ENCODE results near the gene RAB11FIP5.

RAB11FIP5 gene

DNA sequence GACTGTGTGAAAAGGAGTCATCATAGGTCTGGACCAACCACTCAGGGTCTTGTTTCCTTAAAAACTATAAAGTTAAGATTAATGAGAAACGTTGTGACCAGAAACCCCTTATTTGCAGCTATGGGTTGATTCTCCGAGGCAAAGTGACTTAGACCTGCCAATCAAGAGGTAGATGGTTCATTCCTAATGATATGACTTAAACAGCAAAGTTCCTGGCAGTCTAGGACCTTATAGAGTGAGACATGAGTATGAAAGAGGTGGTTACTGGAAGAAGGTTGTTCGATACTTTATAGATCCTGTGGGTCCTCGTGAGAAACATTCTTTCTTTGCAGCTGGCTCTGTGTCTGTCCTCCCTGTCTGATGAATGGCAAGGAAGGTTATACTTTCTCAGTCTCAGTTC is 49.3 kb downstream of the RAB11FIP5 start:
- intact Hi-C loops (cut with micrococcal nuclease), result no loop called here
- peaks cover 60% of the 10 kb centered on the region for H3K36me3 Mint-ChIP-seq (ENCODE audit: low read depth)
- no peaks in the 10 kb centered on the region for H3K27me3 Mint-ChIP-seq
- H3K27ac Mint-ChIP-seq, result peak overlapping the region; percentile 67
- H3K4me3 Mint-ChIP-seq, result no peak overlapping the region
- peaks cover 61% of the 10 kb centered on the region for H3K4me1 Mint-ChIP-seq (ENCODE audit: low read depth)
- H3K9me3 Mint-ChIP-seq, result peaks cover 4% of the 10 kb centered on the region

DNA sequence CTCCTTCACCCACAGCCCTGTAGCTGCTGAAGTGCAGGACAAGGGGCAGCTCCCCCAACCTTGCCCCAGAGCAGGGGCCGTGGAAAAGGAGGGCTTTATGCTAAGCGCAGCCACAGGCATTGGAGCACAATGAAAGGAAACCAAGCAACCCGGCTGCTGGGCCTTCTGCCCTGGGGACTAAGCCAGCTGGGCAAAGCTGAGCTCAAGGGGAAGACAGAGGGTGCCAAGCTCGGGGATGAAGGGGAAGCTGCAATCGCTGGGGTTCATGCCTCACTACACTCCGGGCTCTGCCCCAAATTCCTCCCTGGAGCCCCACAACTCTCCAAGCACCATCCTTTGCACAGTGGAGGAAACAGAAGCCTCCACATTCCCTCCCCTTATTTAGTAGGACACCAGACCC is 53.6 kb downstream of the RAB11FIP5 start:
- Mint-ChIP-seq H3K36me3 (ENCODE audit: low read depth) (peaks cover 68% of the 10 kb centered on the region), H3K27me3 (no peaks in the 10 kb centered on the region), H3K9me3 (peaks cover 20% of the 10 kb centered on the region), H3K4me1 (ENCODE audit: low read depth) (peaks cover 22% of the 10 kb centered on the region), H3K4me3 (no peak overlapping the region), H3K27ac (no peak overlapping the region)
- intact Hi-C loops (cut with micrococcal nuclease), result no loop called here

DNA sequence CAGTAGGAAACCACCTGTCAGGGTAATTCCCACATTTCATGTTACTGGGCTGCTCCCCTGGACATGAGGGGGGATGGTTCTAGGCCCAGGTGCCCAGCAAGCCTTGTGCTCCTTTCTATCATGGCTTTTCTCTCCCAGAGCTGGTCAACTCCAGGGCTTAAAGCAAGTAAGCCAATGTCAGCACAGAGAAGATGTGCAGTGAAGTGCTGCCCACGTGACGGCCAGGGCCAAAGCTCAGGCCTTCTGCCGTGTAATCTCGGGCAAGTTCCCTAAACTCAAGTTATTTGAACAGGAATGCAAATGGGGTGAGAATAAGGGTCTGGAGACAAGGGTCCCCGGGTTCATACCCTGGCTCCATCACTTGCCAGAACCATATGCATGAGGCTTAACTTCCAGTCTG is 57.8 kb downstream of the RAB11FIP5 start:
- H3K4me1 Mint-ChIP-seq (ENCODE audit: low read depth), result peaks cover 14% of the 10 kb centered on the region
- H3K27me3 Mint-ChIP-seq, result no peaks in the 10 kb centered on the region
- intact Hi-C loops (cut with micrococcal nuclease), result no loop called here
- H3K36me3 Mint-ChIP-seq (ENCODE audit: low read depth), result peaks cover 84% of the 10 kb centered on the region
- H3K4me3 Mint-ChIP-seq, result no peak overlapping the region
- H3K9me3 Mint-ChIP-seq, result peaks cover 20% of the 10 kb centered on the region
- H3K27ac Mint-ChIP-seq, result no peak overlapping the region

DNA sequence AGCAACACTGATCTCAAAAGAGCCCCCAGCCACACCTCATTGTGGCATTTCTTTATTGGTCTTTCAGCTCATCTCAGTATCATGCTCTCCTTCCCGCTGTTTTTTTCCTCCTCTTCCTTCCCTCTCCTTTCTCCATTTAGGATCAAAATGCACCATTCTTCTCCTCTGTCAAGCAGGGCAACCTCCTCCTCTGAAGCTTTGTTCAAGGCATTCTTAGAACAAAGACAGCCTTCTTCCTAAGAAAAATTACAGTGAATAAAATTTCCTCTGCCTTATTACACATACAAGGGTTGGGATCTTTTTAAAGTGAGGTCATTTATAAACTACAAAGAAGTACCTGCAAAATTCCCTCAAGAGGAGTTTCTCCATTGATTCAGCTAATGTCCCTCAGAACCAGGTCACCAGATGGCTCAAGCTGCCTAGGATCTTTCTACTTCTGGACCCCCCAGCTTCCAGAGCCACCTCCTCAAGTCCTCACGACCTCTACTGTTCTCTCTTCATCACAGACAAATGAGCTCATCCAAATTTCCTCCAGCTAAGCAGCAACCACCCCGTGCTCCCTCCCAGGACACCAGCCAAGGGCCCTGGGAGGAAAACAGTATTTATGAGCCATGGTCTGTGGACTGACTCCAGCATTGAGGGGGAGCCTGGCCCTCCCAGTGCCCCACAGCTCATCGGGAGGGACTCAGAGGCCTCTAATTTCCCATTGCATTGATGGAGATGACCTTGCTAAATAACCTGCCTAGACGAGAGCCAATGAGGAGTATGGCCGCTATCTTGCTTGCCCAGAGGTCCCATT is 59.2 kb downstream of the RAB11FIP5 start:
- peaks cover 78% of the 10 kb centered on the region for H3K36me3 Mint-ChIP-seq (ENCODE audit: low read depth)
- no peak overlapping the region for H3K4me3 Mint-ChIP-seq
- H3K4me1 Mint-ChIP-seq (ENCODE audit: low read depth), result peaks cover 14% of the 10 kb centered on the region
- H3K9me3 Mint-ChIP-seq, result peaks cover 17% of the 10 kb centered on the region
- H3K27me3 Mint-ChIP-seq, result no peaks in the 10 kb centered on the region
- no peak overlapping the region for H3K27ac Mint-ChIP-seq
- intact Hi-C loops (cut with micrococcal nuclease), result no loop called here

DNA sequence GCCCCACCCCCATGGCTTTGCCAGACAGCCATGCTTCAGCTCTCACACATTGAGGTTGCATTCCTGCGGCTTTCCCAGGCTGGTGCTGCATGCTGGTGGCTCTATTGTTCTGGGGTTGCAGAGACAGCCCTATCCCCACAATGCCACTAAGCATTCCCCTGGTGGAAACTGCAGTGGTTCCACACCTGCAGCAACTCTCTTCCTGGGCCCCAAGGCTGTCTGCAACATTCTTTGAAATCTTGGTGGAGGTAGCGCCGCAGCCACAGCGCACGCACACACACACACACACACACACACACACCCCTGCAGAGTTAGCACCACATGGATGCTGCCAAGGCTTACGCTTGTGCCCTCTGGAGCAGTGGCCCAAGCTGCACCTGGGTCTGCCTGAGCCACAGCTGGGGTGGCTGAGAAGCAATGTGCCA is 62.6 kb downstream of the RAB11FIP5 start:
- no peaks in the 10 kb centered on the region for H3K9me3 Mint-ChIP-seq
- H3K4me3 Mint-ChIP-seq, result no peak overlapping the region
- H3K4me1 Mint-ChIP-seq (ENCODE audit: low read depth), result peaks cover 20% of the 10 kb centered on the region
- intact Hi-C loops (cut with micrococcal nuclease), result no loop called here
- H3K27me3 Mint-ChIP-seq, result no peaks in the 10 kb centered on the region
- H3K36me3 Mint-ChIP-seq (ENCODE audit: low read depth), result peaks cover 45% of the 10 kb centered on the region
- no peak overlapping the region for H3K27ac Mint-ChIP-seq

DNA sequence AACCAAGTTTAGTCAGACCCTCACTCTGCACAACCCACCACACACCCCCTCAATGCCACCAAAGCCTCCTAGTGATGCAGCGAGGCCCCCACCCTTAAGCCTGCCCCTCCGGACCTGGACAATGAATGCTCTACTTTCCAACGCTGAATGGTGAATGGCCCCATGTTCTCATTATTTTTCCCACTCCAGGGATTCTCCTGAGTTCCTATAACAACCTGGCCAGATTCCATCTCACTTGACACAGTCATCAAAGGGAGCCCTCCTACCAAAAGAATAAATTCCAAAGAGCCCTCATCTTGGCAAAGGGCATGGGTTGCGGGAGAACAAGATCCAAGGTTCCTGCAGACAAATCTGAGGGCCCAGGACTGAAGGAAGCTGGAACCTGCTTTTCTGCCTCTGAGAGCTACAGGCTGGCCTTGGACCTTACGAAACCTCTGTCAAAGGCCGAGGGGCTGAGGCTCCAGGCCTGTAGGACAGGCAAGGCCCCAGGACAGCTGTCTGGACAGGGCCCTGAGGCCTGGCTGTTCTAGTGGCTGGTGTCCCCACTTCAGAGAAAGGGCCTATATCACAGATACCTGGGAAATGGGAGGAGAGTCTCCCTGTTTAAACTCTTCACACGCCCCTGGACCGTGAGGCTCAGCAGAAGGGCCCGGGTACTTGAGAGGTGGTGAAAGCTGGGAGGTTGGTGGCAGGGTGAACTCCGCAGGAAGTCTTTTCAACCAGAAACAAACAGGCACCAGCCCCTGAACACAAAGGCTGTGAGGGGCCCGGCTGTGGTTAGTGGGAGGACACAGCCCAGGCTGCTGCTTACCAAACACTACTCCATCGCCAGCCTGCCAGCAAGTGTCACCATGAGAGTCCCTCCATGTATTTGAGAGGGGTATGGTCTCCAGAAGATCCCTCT is 68.6 kb downstream of the RAB11FIP5 start:
- H3K4me1 Mint-ChIP-seq (ENCODE audit: low read depth), result peaks cover 6% of the 10 kb centered on the region
- no peak overlapping the region for H3K27ac Mint-ChIP-seq
- H3K27me3 Mint-ChIP-seq, result no peaks in the 10 kb centered on the region

DNA sequence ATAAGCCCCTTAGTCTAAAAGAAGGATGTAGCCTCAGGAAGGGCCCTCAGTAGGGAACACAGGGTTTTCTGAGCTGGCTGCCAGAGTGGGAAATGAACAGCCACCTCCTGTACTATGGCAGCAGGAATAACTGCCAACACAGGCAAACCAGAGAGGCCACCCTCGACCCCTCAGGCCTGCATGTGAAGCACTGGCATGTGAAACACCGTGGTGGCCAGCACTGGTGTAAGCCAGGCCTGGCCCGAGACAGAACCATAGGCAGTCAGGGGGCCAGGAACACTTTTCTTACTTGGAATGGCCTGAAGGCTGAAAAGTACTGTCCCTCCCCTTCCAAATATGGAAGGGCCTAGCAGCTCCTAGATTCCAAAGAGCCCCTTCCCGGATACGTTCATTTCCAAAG is 69.5 kb downstream of the RAB11FIP5 start:
- Mint-ChIP-seq H3K27ac (no peak overlapping the region), H3K9me3 (no peaks in the 10 kb centered on the region), H3K36me3 (ENCODE audit: low read depth) (peaks cover 45% of the 10 kb centered on the region), H3K4me3 (no peak overlapping the region), H3K27me3 (no peaks in the 10 kb centered on the region), H3K4me1 (ENCODE audit: low read depth) (peaks cover 6% of the 10 kb centered on the region)
- intact Hi-C loops (cut with micrococcal nuclease), result no loop called here

More for the DNA sequence above, 68.6 kb downstream of the RAB11FIP5 start:
- H3K36me3 Mint-ChIP-seq (ENCODE audit: low read depth), result peaks cover 41% of the 10 kb centered on the region
- H3K9me3 Mint-ChIP-seq, result no peaks in the 10 kb centered on the region
- intact Hi-C loops (cut with micrococcal nuclease), result no loop called here
- no peak overlapping the region for H3K4me3 Mint-ChIP-seq

DNA sequence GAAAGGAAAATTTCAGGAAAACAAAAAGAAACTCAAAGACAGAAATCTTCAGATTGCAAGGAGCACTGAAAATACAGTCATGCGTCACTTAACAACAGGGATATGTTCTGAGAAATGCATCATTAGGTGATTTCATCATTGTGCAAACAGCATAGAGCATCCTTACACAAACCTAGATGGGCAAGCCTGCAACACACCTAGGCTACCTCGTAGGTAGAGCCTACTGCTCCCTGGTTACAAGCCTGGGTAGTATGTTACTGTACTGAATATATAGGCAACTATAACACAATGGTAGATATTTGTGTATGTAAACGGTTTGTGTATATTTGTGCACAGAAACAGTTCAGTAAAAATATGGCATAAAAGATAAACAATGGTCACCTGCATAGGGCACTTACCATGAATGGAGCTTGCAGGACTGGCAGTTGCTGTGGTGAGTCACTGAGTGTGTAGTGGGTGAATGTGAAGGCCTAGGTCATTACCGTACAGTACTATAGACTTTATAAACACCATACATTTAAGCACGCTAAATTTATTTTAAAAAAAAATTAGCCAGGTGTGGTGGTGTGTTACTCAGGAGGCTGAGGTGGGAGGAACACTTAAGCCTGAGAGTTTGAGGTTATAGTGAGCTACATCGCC is 74.7 kb downstream of the RAB11FIP5 start:
- H3K36me3 Mint-ChIP-seq (ENCODE audit: low read depth), result peaks cover 65% of the 10 kb centered on the region
- H3K27ac Mint-ChIP-seq, result no peak overlapping the region
- no peaks in the 10 kb centered on the region for H3K9me3 Mint-ChIP-seq
- H3K4me1 Mint-ChIP-seq (ENCODE audit: low read depth), result peaks cover 42% of the 10 kb centered on the region
- no peaks in the 10 kb centered on the region for H3K27me3 Mint-ChIP-seq
- intact Hi-C loops (cut with micrococcal nuclease), result no loop called here
- H3K4me3 Mint-ChIP-seq, result no peak overlapping the region

DNA sequence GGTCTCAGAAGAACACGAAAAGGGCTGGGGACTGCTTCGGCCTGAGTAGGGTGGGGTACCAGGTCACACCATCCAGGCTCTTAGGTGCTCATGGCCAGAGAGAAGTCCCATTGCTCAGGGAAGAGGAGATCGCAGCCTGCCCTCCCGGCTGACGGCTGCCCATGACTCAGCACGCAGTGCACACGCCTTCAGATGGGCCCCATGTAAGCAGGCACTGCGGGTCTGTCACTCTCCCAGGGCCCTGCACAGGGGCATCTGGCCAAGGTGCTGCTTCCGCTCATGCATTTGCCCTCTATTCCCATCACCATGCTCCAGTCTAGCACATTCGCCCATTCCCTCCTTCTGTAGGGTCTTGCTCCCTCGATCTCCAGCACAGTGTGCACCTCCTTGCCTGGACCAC is 76.0 kb downstream of the RAB11FIP5 start:
- intact Hi-C loops (cut with micrococcal nuclease), result no loop called here
- Mint-ChIP-seq H3K27ac (no peak overlapping the region), H3K4me1 (ENCODE audit: low read depth) (peaks cover 55% of the 10 kb centered on the region), H3K9me3 (no peaks in the 10 kb centered on the region), H3K4me3 (no peak overlapping the region), H3K36me3 (ENCODE audit: low read depth) (peaks cover 64% of the 10 kb centered on the region), H3K27me3 (no peaks in the 10 kb centered on the region)

DNA sequence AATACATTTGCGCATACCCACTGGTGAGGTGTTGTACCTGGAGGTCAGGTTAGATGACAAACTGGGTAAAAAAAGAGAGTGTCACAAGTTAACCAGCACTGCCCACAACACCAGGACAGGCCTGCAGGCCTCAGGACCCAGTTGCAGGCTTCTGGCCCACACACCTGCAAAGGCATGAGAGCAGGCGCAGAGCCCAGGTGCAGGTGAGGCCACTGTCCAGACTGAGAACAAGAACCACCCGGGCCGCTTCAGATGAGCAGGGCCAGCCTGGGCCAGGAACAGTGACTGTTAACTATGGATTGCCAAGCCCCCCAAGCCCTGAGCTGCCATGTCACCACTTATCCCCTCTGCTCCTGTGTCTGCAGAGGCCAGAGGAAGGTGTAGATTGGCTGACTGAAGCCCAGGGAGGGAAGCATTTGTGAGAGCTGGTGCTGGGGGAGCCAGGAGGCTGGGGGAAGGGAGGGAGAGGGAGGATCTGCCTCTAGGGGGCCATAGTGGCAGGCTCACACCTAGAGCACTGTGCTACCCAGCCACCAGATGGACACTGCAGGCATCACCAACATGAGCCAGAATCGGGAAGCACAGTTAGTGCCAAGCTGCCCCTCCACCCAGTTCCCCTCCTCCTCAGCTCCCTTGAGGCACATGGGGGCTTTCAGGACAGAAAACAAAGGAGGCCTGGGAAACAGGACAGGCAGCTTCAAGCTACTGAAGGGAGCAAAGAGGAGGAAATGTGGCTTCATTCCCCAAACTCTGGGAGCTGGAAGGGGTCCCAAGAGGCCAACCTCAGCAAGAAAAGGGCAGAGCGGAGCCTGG is 76.6 kb downstream of the RAB11FIP5 start:
- intact Hi-C loops (cut with micrococcal nuclease), result no loop called here
- H3K4me3 Mint-ChIP-seq, result no peak overlapping the region

DNA sequence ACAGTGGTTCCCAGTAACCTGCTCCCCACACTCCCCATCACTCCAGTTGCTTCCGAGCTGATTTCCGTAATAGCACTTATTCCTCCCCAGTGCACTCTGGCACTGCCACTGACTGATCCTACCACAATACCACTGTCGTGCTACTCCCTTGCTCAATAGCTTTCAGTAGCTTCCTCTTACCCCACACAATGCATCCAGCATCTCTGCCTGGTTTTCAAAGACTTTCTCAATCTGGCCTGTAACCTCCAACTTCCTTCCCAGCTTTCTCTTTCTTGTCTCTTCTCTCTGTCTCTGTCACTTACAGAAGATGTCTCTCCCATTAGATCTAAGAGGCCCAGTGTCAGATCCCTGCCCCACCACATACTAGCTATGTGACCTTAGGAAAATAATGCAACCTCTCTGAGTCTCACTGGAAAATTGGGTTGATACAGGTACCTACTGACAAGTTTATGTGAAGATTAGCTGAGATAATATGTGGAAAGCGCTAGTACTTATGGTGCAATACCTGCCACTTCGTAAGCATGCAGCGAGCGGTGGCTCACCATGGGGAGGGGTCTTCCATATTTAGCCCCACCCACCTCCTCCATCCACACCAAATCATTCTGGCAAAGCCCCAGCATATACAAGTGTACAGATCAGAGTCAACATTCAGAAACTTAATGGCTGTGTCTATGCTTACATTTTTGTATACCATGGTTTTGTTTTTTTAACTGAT is 77.9 kb downstream of the RAB11FIP5 start:
- H3K4me1 Mint-ChIP-seq (ENCODE audit: low read depth), result peaks cover 62% of the 10 kb centered on the region
- intact Hi-C loops (cut with micrococcal nuclease), result no loop called here
- H3K4me3 Mint-ChIP-seq, result no peak overlapping the region
- H3K27me3 Mint-ChIP-seq, result no peaks in the 10 kb centered on the region
- H3K9me3 Mint-ChIP-seq, result no peaks in the 10 kb centered on the region
- peaks cover 55% of the 10 kb centered on the region for H3K36me3 Mint-ChIP-seq (ENCODE audit: low read depth)
- no peak overlapping the region for H3K27ac Mint-ChIP-seq

More for the DNA sequence above, 76.6 kb downstream of the RAB11FIP5 start:
- Mint-ChIP-seq H3K9me3 (no peaks in the 10 kb centered on the region), H3K4me1 (ENCODE audit: low read depth) (peaks cover 62% of the 10 kb centered on the region), H3K27me3 (no peaks in the 10 kb centered on the region), H3K27ac (no peak overlapping the region), H3K36me3 (ENCODE audit: low read depth) (peaks cover 62% of the 10 kb centered on the region)

DNA sequence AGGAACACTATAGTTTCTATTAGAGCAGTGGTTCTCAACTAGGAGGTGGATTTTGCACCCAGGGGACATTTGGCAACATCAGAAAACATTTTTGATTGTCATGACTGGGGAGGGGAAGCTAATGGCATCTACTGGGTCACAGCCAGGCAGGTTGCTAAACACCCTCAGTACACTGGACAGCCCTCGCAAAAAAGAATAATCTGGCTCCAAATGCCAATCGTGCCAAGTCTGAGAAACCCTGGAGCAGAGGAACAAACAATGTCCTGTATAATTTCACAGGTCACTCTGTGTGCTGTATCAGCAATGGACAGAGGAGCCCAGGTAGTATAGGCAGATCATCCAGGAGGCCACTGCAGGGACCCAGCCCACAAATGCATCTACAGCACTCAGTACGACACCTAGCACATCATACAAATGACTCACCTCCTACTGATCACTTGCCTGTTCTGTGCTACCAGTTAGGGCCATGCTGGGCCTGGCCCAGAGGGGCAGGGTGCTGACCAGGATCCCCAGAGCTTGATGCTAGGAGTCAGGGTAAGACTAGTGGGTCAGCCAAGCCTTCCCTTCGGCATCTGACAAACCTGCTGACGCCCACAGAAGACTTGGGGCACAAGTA is 78.9 kb downstream of the RAB11FIP5 start:
- no peak overlapping the region for H3K4me3 Mint-ChIP-seq
- peaks cover 52% of the 10 kb centered on the region for H3K36me3 Mint-ChIP-seq (ENCODE audit: low read depth)
- H3K4me1 Mint-ChIP-seq (ENCODE audit: low read depth), result peaks cover 62% of the 10 kb centered on the region

More for the DNA sequence above, 78.9 kb downstream of the RAB11FIP5 start:
- no peaks in the 10 kb centered on the region for H3K9me3 Mint-ChIP-seq
- intact Hi-C loops (cut with micrococcal nuclease), result no loop called here
- H3K27ac Mint-ChIP-seq, result no peak overlapping the region
- no peaks in the 10 kb centered on the region for H3K27me3 Mint-ChIP-seq
